Fibroblast of villous mesenchyme (primary cell): ENCODE measurements around the gene CYBA. TPM values are rescaled to one million over a fixed set of nuclear protein-coding genes. Genes with fewer than 3 reads are reported as not detected.

Experiments
- DNase-seq: peaks from one replicate; pipeline ENCODE4 v3.0.0-alpha.2; 2010; ENCODE audit warnings: low read depth
- H3K4me3 ChIP-seq: 2 replicates; pipeline ENCODE4 v1.5.1; 2011; ENCODE audit warnings: low read depth, mild to moderate bottlenecking, low read length
- CTCF ChIP-seq: IDR thresholded peaks from 2 replicates; pipeline ENCODE4 v1.5.1; 2012; ENCODE audit warnings: low read depth, mild to moderate bottlenecking, low read length; ENCODE audit not compliant: insufficient read depth
- total RNA-seq: library from RNA; depleted of rRNA; stranded (reverse); fragments of >200 nt; gene quantifications from 2 replicates; pipeline ENCODE4 v1.2.3, GENCODE V29; 2012

CYBA gene
- total RNA-seq, 1 donor = 167 TPM

GRCh38 chr16:88639231-88640038 lies 11.4 kb downstream of the CYBA start:
- H3K4me3 ChIP-seq = no peak overlapping the region
- no peak for DNase-seq
- TF ChIP-seq CTCF = no peak

GRCh38 chr16:88638323-88639230 lies 12.3 kb downstream of the CYBA start, which contains the start of gene IL17C:
Gene IL17C (plus strand): TSS chr16:88638572. CDS start chr16:88638642, 70 bp downstream.
- DNase-seq = no peak
- TF ChIP-seq CTCF = no peak
- H3K4me3 ChIP-seq = no peak within 1 kb of the TSS

GRCh38 chr16:88636488-88637265 lies 14.2 kb downstream of the CYBA start:
- no peak for TF ChIP-seq CTCF
- DNase-seq = no peak
- H3K4me3 ChIP-seq = no peak overlapping the region

GRCh38 chr16:88635671-88636319 lies 15.1 kb downstream of the CYBA start:
- no peak for TF ChIP-seq CTCF
- DNase-seq = no peak

GRCh38 chr16:88634994-88635670 lies 15.7 kb downstream of the CYBA start:
- TF ChIP-seq CTCF = no peak
- peak overlapping the region; percentile 58 for H3K4me3 ChIP-seq
- DNase-seq = peak; percentile 40

More at GRCh38 chr16:88635671-88636319, 15.1 kb downstream of the CYBA start:
- no peak overlapping the region for H3K4me3 ChIP-seq
